ENCODE data around the gene NUDCD3. TPM values are rescaled to one million over a fixed set of nuclear protein-coding genes. Genes with fewer than 3 reads are reported as not detected.
"Not testable (repeated sequence)": the region's sequence is repeated elsewhere in the genome, so short reads cannot be mapped to it uniquely, and the experiment has no call there.

Gene NUDCD3
- polyA plus RNA-seq, 1 experiment = 61.4 TPM

- H3K4me3 ChIP-seq (ENCODE audit: low read depth, low read length) = no peak overlapping the region
- ChIA-PET CTCF (interaction anchor here (0.5 kb wide), 1 partner anchor 34 kb away, joined by 7 read pairs; no protein-coding TSS in a partner anchor), POLR2A (no interaction called here)
- no peaks in the 10 kb centered on the region for H3K27me3 ChIP-seq (ENCODE audit: control insufficient read depth, insufficient read depth, low read length)
- no peaks in the 10 kb centered on the region for H3K9me3 ChIP-seq (ENCODE audit: control insufficient read depth, insufficient read depth, low read length)
- no peak overlapping the region for H3K27ac ChIP-seq (ENCODE audit: low read depth, low read length)
- DNase-seq (ENCODE audit: low read depth, low spot score) = no peak
- TF ChIP-seq CTCF (IDR thresholded peaks at IDR 0.05; ENCODE audit: low read depth, low read length) = no peak
Measured at GRCh38 chr7:44433255-44434022, 57.0 kb downstream of the NUDCD3 start.

- ChIA-PET POLR2A (no interaction called here), CTCF (no interaction called here)
- no peaks in the 10 kb centered on the region for H3K27me3 ChIP-seq (ENCODE audit: control insufficient read depth, insufficient read depth, low read length)
- no peaks in the 10 kb centered on the region for H3K9me3 ChIP-seq (ENCODE audit: control insufficient read depth, insufficient read depth, low read length)
- no peak overlapping the region for H3K4me3 ChIP-seq (ENCODE audit: low read depth, low read length)
- no peak for DNase-seq (ENCODE audit: low read depth, low spot score)
- H3K27ac ChIP-seq (ENCODE audit: low read depth, low read length) = no peak overlapping the region
- no peak for TF ChIP-seq CTCF (IDR thresholded peaks at IDR 0.05; ENCODE audit: low read depth, low read length)
Measured at GRCh38 chr7:44432381-44432977, 58.0 kb downstream of the NUDCD3 start.

GRCh38 chr7:44431091-44431608 lies 59.3 kb downstream of the NUDCD3 start:
- ChIA-PET POLR2A (no interaction called here), CTCF (no interaction called here)
- peak; percentile 11; the same call in 1 of the 2 replicates for TF ChIP-seq CTCF (IDR thresholded peaks at IDR 0.05; ENCODE audit: low read depth, low read length)
- Histone ChIP-seq H3K4me3 (ENCODE audit: low read depth, low read length) (no peak overlapping the region), H3K27ac (ENCODE audit: low read depth, low read length) (no peak overlapping the region), H3K9me3 (ENCODE audit: control insufficient read depth, insufficient read depth, low read length) (no peaks in the 10 kb centered on the region), H3K27me3 (ENCODE audit: control insufficient read depth, insufficient read depth, low read length) (no peaks in the 10 kb centered on the region)
- DNase-seq (ENCODE audit: low read depth, low spot score) = no peak

DNA sequence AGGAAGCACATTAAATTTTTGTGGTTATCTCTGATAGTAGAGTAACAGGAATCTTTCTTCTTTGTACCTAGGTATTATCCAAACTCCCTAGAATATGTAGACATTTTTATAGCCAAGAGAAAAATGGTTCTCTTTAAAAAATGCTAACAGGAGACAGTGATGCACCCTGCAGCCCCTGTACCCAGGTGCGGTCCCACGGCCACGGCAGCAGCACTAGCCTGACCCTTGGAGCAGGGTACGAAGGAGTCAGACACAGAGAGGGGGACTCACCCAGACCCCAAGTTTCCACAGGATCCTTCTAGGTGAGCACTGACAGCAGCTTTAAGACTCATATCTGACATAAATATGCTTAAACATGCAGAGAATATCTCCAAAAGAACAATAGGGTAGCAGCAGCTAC lies 60.4 kb downstream of the NUDCD3 start:
- no peak for TF ChIP-seq CTCF (IDR thresholded peaks at IDR 0.05; ENCODE audit: low read depth, low read length)
- Histone ChIP-seq H3K27me3 (ENCODE audit: control insufficient read depth, insufficient read depth, low read length) (no peaks in the 10 kb centered on the region), H3K27ac (ENCODE audit: low read depth, low read length) (no peak overlapping the region), H3K4me3 (ENCODE audit: low read depth, low read length) (no peak overlapping the region), H3K9me3 (ENCODE audit: control insufficient read depth, insufficient read depth, low read length) (no peaks in the 10 kb centered on the region)
- ChIA-PET POLR2A (no interaction called here), CTCF (no interaction called here)
- DNase-seq (ENCODE audit: low read depth, low spot score) = no peak

DNA sequence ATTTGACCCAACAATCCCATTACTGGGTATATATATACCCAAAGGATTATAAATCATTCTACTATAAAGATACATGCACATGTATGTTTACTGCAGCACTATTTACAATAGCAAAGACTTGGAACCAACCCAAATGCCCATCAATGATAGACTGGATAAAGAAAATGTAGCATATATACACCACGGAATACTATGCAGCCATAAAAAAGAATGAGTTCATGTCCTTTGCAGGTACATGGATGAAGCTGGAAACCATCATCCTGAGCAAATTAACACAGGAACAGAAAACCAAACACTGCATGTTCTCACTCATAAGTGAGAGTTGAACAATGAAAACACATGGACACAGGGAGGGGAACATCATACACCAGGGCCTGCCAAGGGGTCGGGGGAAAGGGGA lies 65.7 kb downstream of the NUDCD3 start:
- DNase-seq (ENCODE audit: low read depth, low spot score); CTCF ChIA-PET; H3K27me3 ChIP-seq (ENCODE audit: control insufficient read depth, insufficient read depth, low read length); H3K4me3 ChIP-seq (ENCODE audit: low read depth, low read length); POLR2A ChIA-PET; H3K9me3 ChIP-seq (ENCODE audit: control insufficient read depth, insufficient read depth, low read length); H3K27ac ChIP-seq (ENCODE audit: low read depth, low read length): not testable (repeated sequence)

Data from AG04450 (cell line).